Lung (tissue), 12 donors: ENCODE measurements around the gene C1orf21. TPM values are rescaled to one million over a fixed set of nuclear protein-coding genes. Genes with fewer than 3 reads are reported as not detected.

Experiments
- ATAC-seq: fragments of 200-7000 bp; cut with Tn5 transposase; one replicate; pipeline ENCODE4 v1.9.1; 2020; ENCODE audit warnings: moderate number of reproducible peaks; ENCODE audit not compliant: insufficient read depth, low FRiP score
- DNase-seq, 3 donors: peaks; one replicate each; pipeline ENCODE4 v3.0.0-alpha.2; 2013 to 2017
- H3K27ac ChIP-seq, 2 donors: one replicate each; pipeline ENCODE4 v1.5.1; 2013; ENCODE audit warnings: mild to moderate bottlenecking in 2 of 2, moderate library complexity in 2 of 2, control low read depth in 1 of 2, inconsistent platforms in 1 of 2, low read depth in 1 of 2, low read length in 1 of 2
- H3K27me3 ChIP-seq, 3 donors: one replicate each; pipeline ENCODE4 v1.5.1; 2013; ENCODE audit warnings: low read length in 2 of 3; ENCODE audit not compliant: control insufficient read depth in 3 of 3, insufficient read depth in 3 of 3
- H3K36me3 ChIP-seq, 4 donors: one replicate each; pipeline ENCODE4 v1.5.1; 2013; ENCODE audit warnings: low read length in 4 of 4, mild to moderate bottlenecking in 1 of 4, moderate library complexity in 1 of 4; ENCODE audit not compliant: control insufficient read depth in 4 of 4, insufficient read depth in 4 of 4
- H3K4me1 ChIP-seq, 5 donors: one replicate each; pipeline ENCODE4 v1.5.1; 2013; ENCODE audit warnings: low read length in 5 of 5, mild to moderate bottlenecking in 2 of 5, moderate library complexity in 1 of 5; ENCODE audit not compliant: control insufficient read depth in 5 of 5, insufficient read depth in 5 of 5
- H3K4me3 ChIP-seq: one replicate; pipeline ENCODE4 v1.5.1; 2013; ENCODE audit warnings: mild to moderate bottlenecking, control low read depth, moderate library complexity
- H3K9ac ChIP-seq, 2 donors: one replicate each; pipeline ENCODE4 v1.5.1; 2013; ENCODE audit warnings: low read length in 2 of 2, control low read depth in 1 of 2; ENCODE audit not compliant: insufficient read depth in 1 of 2
- H3K9me3 ChIP-seq, 4 donors: one replicate each; pipeline ENCODE4 v1.5.1; 2013; ENCODE audit warnings: low read length in 3 of 4, mild to moderate bottlenecking in 1 of 4, moderate library complexity in 1 of 4; ENCODE audit not compliant: control insufficient read depth in 4 of 4, insufficient read depth in 3 of 4
- WGBS, 2 donors: extraction: QIAGEN DNeasy Blood & Tissue Kit; methylation state at CpG; one replicate each; pipeline ENCODE4 v1.1.7; 2013; 5-methylcytosine and 5-hydroxymethylcytosine counted together
- polyA plus RNA-seq, 2 donors: library from polyadenylated mRNA; stranded (reverse); fragments of 200-250 nt; gene quantifications; one replicate each; pipeline ENCODE4 v1.2.1, GENCODE V29; 2013
- total RNA-seq, 2 donors: library from RNA; depleted of rRNA in 1 of 2; stranded (reverse); fragments of >200 nt in 1 of 2; gene quantifications; one replicate each; pipeline ENCODE4 v1.2.1, GENCODE V29; 2014 to 2021
- TF ChIP-seq, protein P1 (sequence below): IDR thresholded peaks from 2 replicates; pipeline ENCODE4 v1.5.1; 2012; ENCODE audit warnings: mild to moderate bottlenecking; ENCODE audit errors: control extremely low read depth, extremely low read depth
- donor health status: control.
- donor health status: control.
- donor health status: Bipolar disorder and iron deficiency.
- donor health status: healthy.
- donor health status: DM: yes; HTN: yes; CAD: no.

C1orf21 gene
- total and polyA plus RNA-seq, 4 donors = 16.2 to 59.9 (median 45.5) TPM

DNA sequence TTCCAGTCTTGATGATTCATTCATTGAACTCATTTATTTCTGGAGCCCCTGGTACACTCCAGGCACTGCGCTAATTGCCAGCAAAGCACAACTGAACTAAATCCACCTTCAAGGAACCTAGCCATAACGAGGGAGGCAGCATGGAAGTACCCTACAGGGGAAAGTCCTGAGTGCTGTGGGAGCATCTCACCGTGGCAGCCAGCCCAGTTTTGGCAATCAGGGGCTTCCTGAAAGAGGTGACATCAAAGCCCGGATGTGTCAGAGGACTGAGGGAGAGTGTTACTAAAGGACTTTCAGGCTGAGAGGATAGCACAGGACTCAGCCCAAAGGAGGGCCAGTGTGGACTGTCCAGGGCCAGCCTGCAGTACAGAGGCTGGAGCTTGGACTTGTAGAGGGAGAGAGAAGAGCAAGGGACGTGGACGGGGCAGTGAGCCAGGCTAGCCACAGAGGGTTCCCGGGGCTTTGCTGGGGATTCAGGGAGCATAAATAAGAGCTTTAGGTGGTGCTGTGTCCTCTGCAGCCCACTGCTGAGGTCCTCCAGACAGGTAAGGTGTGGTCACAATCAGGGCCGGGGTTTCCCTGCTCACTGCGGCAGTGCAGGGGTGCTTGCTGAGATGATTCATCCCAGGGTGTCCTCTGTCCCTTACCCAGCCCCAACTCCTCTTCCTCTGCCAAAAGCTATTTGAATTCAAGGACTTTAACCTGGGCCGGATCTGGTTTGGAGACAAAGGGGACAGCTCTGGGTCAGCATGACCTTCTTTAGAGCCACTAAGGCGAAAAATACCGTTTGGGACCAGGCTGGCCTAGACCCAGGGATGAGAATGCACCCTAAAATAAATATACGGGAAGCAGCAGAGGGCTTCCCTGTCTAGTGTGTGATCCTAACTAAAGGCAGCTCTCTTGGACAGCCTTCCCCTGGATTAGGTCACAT is 239.5 kb downstream of the C1orf21 start:
- peak in 1 of 3 donors; percentile 41 for DNase-seq
- WGBS, 2 donors = 76 to 80% methylated on average over 13 of the region's 13 CpGs
- no peak for ATAC-seq
- H3K9me3 ChIP-seq = no peaks in the 10 kb centered on the region
- no peak overlapping the region for H3K9ac ChIP-seq
- H3K27me3 ChIP-seq = no peaks in the 10 kb centered on the region
- TF ChIP-seq, protein P1, sequence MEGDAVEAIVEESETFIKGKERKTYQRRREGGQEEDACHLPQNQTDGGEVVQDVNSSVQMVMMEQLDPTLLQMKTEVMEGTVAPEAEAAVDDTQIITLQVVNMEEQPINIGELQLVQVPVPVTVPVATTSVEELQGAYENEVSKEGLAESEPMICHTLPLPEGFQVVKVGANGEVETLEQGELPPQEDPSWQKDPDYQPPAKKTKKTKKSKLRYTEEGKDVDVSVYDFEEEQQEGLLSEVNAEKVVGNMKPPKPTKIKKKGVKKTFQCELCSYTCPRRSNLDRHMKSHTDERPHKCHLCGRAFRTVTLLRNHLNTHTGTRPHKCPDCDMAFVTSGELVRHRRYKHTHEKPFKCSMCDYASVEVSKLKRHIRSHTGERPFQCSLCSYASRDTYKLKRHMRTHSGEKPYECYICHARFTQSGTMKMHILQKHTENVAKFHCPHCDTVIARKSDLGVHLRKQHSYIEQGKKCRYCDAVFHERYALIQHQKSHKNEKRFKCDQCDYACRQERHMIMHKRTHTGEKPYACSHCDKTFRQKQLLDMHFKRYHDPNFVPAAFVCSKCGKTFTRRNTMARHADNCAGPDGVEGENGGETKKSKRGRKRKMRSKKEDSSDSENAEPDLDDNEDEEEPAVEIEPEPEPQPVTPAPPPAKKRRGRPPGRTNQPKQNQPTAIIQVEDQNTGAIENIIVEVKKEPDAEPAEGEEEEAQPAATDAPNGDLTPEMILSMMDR = no peak
- no peak overlapping the region for H3K4me3 ChIP-seq
- H3K27ac ChIP-seq = no peak overlapping the region
- H3K4me1 ChIP-seq = peaks cover 6 to 51% (median 23%) of the 10 kb centered on the region in 5 donors
- no peaks in the 10 kb centered on the region for H3K36me3 ChIP-seq

DNA sequence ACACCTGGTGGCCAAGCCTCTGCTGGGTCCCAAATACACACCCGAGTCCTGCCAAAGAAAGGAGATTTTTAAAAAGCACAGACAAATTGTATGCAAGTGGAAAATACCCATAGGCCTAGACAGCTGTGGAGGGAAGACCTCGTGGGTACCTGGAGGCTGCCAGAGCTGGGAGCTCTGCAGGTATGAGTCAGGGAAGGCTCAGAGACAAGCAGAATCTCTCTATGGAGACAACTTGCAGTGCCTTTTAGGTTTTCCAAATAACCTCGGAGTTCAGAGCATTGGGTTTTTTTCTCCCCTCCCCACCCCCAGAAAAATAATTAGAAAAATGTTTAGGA is 240.1 kb downstream of the C1orf21 start:
- no peak for ATAC-seq
- no peak overlapping the region for H3K4me3 ChIP-seq
- no peak for DNase-seq
- H3K27me3 ChIP-seq = no peaks in the 10 kb centered on the region
- H3K9ac ChIP-seq = no peak overlapping the region
- H3K4me1 ChIP-seq = peaks cover 4 to 44% (median 21%) of the 10 kb centered on the region in 5 donors
- TF ChIP-seq, protein P1 = no peak
- H3K9me3 ChIP-seq = no peaks in the 10 kb centered on the region
- WGBS, 2 donors = 86 to 90% methylated on average over 3 of the region's 3 CpGs
- H3K27ac ChIP-seq = no peak overlapping the region
- no peaks in the 10 kb centered on the region for H3K36me3 ChIP-seq

DNA sequence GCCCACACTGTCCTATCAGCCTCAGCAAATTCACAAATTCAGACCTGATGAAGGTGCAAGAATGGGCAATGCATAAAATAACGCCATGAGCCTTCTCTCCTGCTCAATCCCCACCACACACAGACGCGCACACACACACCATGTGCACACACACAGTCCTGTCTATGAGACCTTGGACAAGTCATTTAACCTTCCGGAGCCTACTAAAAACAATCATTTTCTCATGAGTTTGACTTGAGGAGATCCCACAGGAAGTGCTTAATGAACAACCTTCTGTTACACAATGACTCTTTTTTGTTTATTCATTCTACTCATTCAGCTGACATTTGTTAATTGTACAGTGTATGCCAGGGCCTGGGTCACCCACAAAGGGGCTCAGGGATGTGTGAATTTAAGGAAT is 242.4 kb downstream of the C1orf21 start:
- TF ChIP-seq, protein P1 = no peak
- Histone ChIP-seq H3K36me3 (no peaks in the 10 kb centered on the region), H3K4me3 (no peak overlapping the region), H3K4me1 (peaks cover 4 to 28% (median 15%) of the 10 kb centered on the region in 5 donors), H3K9me3 (no peaks in the 10 kb centered on the region), H3K27ac (peak overlapping the region; percentile 42 to 74), H3K9ac (no peak overlapping the region), H3K27me3 (no peaks in the 10 kb centered on the region)
- 84 to 87% methylated on average over 4 of the region's 4 CpGs for WGBS, 2 donors
- ATAC-seq = no peak
- DNase-seq = peak in 1 of 3 donors; percentile 32
